ENCODE data around the gene MALT1. TPM values are rescaled to one million over a fixed set of nuclear protein-coding genes. Genes with fewer than 3 reads are reported as not detected.

The MALT1 gene
- polyA plus RNA-seq, 1 donor from 2014 or later = 40.5 TPM

DNA sequence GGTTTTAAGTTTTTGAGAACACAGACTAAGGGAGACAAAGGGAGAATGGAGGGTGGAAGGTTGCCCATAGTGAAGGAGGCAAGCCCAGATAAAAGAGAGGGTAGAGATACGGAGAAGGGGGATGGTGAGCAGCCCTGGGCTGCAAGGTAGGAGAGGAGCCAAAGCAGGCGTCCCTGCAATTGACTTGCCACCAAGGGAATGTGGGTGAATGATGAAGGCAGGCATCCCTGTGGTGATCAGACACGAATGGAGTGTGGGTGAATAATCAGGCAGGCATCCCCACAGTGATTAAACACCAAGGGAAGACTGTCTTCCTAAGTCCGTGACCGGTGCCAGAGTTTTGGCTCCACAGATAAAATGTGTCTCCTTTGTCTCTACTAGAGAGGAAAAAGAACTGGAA, 25.9 kb upstream of the MALT1 start:
- no peak for TF ChIP-seq EZH2 (IDR thresholded peaks at IDR 0.05; ENCODE audit: borderline replicate concordance, insufficient read depth, low read length, poor library complexity, severe bottlenecking)
- no peak for TF ChIP-seq MXI1 (conservative IDR thresholded peaks at IDR 0.05; ENCODE audit: poor library complexity, severe bottlenecking)
- TF ChIP-seq, protein P1, sequence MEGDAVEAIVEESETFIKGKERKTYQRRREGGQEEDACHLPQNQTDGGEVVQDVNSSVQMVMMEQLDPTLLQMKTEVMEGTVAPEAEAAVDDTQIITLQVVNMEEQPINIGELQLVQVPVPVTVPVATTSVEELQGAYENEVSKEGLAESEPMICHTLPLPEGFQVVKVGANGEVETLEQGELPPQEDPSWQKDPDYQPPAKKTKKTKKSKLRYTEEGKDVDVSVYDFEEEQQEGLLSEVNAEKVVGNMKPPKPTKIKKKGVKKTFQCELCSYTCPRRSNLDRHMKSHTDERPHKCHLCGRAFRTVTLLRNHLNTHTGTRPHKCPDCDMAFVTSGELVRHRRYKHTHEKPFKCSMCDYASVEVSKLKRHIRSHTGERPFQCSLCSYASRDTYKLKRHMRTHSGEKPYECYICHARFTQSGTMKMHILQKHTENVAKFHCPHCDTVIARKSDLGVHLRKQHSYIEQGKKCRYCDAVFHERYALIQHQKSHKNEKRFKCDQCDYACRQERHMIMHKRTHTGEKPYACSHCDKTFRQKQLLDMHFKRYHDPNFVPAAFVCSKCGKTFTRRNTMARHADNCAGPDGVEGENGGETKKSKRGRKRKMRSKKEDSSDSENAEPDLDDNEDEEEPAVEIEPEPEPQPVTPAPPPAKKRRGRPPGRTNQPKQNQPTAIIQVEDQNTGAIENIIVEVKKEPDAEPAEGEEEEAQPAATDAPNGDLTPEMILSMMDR (IDR thresholded peaks at IDR 0.05; ENCODE audit: poor library complexity, severe bottlenecking) = no peak
- no peak for TF ChIP-seq SMC3 (conservative IDR thresholded peaks at IDR 0.05; ENCODE audit: poor library complexity)
- no peak for TF ChIP-seq POLR2AphosphoS5 (IDR thresholded peaks at IDR 0.05)
- TF ChIP-seq, protein P2, sequence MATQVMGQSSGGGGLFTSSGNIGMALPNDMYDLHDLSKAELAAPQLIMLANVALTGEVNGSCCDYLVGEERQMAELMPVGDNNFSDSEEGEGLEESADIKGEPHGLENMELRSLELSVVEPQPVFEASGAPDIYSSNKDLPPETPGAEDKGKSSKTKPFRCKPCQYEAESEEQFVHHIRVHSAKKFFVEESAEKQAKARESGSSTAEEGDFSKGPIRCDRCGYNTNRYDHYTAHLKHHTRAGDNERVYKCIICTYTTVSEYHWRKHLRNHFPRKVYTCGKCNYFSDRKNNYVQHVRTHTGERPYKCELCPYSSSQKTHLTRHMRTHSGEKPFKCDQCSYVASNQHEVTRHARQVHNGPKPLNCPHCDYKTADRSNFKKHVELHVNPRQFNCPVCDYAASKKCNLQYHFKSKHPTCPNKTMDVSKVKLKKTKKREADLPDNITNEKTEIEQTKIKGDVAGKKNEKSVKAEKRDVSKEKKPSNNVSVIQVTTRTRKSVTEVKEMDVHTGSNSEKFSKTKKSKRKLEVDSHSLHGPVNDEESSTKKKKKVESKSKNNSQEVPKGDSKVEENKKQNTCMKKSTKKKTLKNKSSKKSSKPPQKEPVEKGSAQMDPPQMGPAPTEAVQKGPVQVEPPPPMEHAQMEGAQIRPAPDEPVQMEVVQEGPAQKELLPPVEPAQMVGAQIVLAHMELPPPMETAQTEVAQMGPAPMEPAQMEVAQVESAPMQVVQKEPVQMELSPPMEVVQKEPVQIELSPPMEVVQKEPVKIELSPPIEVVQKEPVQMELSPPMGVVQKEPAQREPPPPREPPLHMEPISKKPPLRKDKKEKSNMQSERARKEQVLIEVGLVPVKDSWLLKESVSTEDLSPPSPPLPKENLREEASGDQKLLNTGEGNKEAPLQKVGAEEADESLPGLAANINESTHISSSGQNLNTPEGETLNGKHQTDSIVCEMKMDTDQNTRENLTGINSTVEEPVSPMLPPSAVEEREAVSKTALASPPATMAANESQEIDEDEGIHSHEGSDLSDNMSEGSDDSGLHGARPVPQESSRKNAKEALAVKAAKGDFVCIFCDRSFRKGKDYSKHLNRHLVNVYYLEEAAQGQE (IDR thresholded peaks at IDR 0.05; ENCODE audit: borderline replicate concordance) = no peak
- no peak for TF ChIP-seq TAF1 (IDR thresholded peaks at IDR 0.05; ENCODE audit: low read depth)
- TF ChIP-seq EP300 (conservative IDR thresholded peaks at IDR 0.05; ENCODE audit: poor library complexity, severe bottlenecking) = no peak
- no peak for TF ChIP-seq RAD21 (conservative IDR thresholded peaks at IDR 0.05)
- Histone ChIP-seq H3K9me3 (ENCODE audit: low read length) (no peaks in the 10 kb centered on the region), H2AFZ (ENCODE audit: low read depth, low read length) (no peak overlapping the region), H3K9ac (ENCODE audit: low read length) (no peak overlapping the region), H3K9me2 (ENCODE audit: insufficient read depth, low read length) (no peaks in the 10 kb centered on the region), H3F3A (ENCODE audit: insufficient read depth, low read length, poor library complexity, severe bottlenecking) (no peaks in the 10 kb centered on the region), H3K4me3 (ENCODE audit: low read length) (no peak overlapping the region), H4K20me1 (ENCODE audit: insufficient read depth) (no peaks in the 10 kb centered on the region), H3K36me3 (ENCODE audit: insufficient read depth, low read length) (no peaks in the 10 kb centered on the region), H3K79me2 (replicated peaks; ENCODE audit: insufficient read depth, low read length) (no peaks in the 10 kb centered on the region), H3K4me2 (ENCODE audit: low read length) (no peak overlapping the region), H3K27ac (ENCODE audit: low read length) (no peak overlapping the region), H3K27me3 (ENCODE audit: insufficient read depth, low read depth, low read length) (no peaks in the 10 kb centered on the region)

DNA sequence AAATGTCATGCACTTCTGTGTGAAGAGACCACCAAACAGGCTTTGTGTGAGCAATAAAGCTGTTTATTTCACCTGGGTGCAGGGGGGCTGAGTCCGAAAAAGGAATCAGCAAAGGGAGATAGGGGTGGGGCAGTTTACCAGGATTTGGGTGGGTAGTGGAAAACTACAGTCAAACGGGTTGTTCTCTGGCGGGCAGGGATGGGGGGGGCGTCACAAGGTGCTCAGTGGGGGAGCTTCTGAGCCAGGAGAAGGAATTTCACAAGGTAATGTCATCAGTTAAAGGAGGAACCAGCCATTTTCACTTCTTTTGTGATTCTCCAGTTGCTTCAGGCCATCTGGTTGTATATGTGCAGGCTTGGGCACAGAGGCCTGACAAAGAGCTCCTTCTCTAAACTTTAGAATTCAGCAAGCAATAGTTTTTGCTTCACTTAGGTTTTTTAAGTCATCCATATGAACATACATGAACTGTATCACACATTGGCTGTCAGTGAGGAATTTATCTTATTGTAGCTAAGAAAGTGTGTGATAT, 24.9 kb upstream of the MALT1 start:
- no peak overlapping the region for H3K9ac ChIP-seq (ENCODE audit: low read length)
- no peaks in the 10 kb centered on the region for H3K79me2 ChIP-seq (replicated peaks; ENCODE audit: insufficient read depth, low read length)
- no peaks in the 10 kb centered on the region for H3K36me3 ChIP-seq (ENCODE audit: insufficient read depth, low read length)
- H3F3A ChIP-seq (ENCODE audit: insufficient read depth, low read length, poor library complexity, severe bottlenecking) = no peaks in the 10 kb centered on the region
- H3K4me2 ChIP-seq (ENCODE audit: low read length) = no peak overlapping the region
- H3K27me3 ChIP-seq (ENCODE audit: insufficient read depth, low read depth, low read length) = no peaks in the 10 kb centered on the region
- H3K27ac ChIP-seq (ENCODE audit: low read length) = no peak overlapping the region
- H2AFZ ChIP-seq (ENCODE audit: low read depth, low read length) = no peak overlapping the region
- H4K20me1 ChIP-seq (ENCODE audit: insufficient read depth) = no peaks in the 10 kb centered on the region
- no peak overlapping the region for H3K4me3 ChIP-seq (ENCODE audit: low read length)
- H3K9me3 ChIP-seq (ENCODE audit: low read length) = no peaks in the 10 kb centered on the region
- no peaks in the 10 kb centered on the region for H3K9me2 ChIP-seq (ENCODE audit: insufficient read depth, low read length)
- TF ChIP-seq, protein P1 (IDR thresholded peaks at IDR 0.05; ENCODE audit: poor library complexity, severe bottlenecking) = no peak
- TF ChIP-seq TAF1 (IDR thresholded peaks at IDR 0.05; ENCODE audit: low read depth) = no peak
- TF ChIP-seq EZH2 (IDR thresholded peaks at IDR 0.05; ENCODE audit: borderline replicate concordance, insufficient read depth, low read length, poor library complexity, severe bottlenecking) = no peak
- no peak for TF ChIP-seq SMC3 (conservative IDR thresholded peaks at IDR 0.05; ENCODE audit: poor library complexity)
- no peak for TF ChIP-seq POLR2AphosphoS5 (IDR thresholded peaks at IDR 0.05)
- no peak for TF ChIP-seq RAD21 (conservative IDR thresholded peaks at IDR 0.05)
- TF ChIP-seq, protein P2 (IDR thresholded peaks at IDR 0.05; ENCODE audit: borderline replicate concordance) = no peak
- no peak for TF ChIP-seq EP300 (conservative IDR thresholded peaks at IDR 0.05; ENCODE audit: poor library complexity, severe bottlenecking)
- TF ChIP-seq MXI1 (conservative IDR thresholded peaks at IDR 0.05; ENCODE audit: poor library complexity, severe bottlenecking) = no peak
